NCI-H146 treated with DMSO at 0.1 percent for 48 hours (cell line): ENCODE measurements around the gene RAPGEF5.

ENCODE experiments used
- DNase-seq: peaks from one replicate; lab custom pipeline; 2025; ENCODE audit not compliant: unreplicated experiment; lab: John Stamatoyannopoulos, UW

RAPGEF5 gene

DNA sequence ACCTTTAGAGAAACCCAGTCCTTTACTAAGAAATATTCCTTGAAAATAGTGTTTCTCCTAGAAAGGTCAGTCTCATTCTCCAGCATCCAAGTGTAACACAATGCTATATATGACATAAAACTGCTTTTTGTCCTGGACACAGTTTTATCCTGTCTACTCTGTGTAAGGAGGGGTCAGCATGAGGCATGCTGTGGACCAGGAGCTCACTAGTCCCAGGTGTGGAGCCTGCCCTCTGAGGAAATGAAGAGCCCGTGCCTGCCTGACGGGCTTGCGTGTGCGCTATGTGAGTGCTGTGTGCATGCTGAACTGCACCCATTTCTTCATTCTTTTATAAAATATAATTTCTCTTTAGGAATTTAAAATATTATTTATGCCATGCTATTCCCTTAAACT, 228.4 kb downstream of the RAPGEF5 start:
- DNase-seq = no peak

DNA sequence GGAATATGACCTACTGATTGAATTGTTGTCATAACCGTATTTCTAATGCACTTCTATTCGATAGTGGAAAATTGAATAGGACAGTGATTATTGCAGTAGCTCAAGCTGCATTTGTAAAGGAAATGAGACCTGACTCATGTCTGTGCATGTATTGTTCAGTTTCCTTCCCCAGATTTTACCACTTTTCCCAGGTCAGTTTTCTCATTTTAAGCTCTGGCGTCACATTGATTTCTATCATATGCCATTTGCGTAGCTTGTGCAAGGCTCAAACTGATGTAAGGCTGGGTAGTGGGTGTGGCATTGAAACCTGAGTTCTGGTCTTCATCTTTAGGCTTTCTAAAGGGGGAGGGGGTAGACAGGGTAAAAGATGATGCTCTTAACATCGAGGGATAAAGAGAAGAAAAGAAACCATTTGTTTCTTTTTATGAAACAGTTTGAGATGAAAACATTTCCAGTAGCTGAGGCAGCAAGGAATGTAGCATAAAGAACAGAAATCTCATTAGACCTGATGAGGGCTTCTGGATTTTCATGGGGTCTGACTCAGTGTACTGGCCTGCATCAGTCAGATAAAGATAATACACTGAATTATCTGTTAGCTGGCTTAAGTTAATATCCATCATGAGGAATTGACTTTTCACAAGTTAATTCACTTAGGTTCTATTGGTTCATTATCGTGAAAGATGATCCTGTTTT, 229.0 kb downstream of the RAPGEF5 start:
- no peak for DNase-seq

DNA sequence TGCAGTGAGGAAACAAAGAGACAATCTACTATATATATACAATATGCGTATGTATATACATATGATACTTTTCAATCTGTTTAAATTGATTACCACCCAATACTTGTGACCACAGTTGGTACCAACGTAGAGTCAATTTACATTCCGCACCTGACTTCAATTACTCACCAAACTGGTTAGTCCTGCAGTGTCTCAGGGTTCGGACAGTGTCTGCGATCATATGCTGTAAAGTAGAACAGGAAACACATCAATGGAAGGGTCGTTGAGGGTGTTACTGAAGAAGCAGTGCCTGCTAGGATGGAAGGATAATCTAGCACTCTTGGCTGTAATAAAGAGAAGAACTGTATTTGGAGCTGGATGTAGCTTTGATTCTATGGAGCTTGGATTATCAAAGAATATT, 231.5 kb downstream of the RAPGEF5 start:
- no peak for DNase-seq

- no peak for DNase-seq
These were observed 232.0 kb downstream of the RAPGEF5 start for GRCh38 chr7:22124941-22125340.

- no peak for DNase-seq
These were observed 233.8 kb downstream of the RAPGEF5 start for GRCh38 chr7:22123139-22123538.

DNA sequence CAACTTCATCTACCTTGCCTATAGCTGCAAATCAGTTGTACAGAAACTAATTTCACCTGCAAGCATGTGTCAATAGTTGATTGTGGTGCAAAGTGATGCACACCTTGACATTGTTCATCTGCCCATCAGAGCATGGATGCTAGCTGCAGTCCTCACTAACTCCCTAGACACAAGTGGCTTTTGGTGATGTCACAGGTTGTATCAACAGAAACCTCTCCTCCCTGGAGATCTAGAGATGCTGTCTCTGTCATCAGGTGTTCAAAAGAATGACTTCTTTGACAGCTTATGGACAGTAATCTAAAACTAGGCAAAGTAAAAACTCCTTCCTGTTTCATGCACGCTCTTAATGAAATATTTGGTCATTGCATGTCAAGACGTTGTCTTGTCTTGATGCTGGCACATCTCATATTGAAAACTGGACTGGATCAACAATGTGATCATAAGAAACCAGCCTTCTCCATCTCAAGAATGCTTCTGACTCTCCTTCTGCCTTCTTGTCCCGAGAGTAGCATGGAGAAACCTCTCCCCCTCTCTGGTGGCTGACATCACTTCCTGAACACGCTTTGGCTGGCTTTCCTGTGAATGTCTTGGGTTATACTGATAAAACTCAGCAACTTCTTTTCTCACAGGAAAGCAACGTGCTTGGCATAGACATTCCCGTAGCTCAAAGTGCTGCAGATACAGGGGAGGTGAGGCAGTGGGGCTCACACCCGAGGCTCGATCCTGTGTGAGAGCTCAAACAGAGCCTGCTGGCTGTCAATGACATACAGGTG, 235.1 kb downstream of the RAPGEF5 start:
- no peak for DNase-seq

- DNase-seq = no peak
These were observed 236.4 kb downstream of the RAPGEF5 start for GRCh38 chr7:22120391-22121053.

DNA sequence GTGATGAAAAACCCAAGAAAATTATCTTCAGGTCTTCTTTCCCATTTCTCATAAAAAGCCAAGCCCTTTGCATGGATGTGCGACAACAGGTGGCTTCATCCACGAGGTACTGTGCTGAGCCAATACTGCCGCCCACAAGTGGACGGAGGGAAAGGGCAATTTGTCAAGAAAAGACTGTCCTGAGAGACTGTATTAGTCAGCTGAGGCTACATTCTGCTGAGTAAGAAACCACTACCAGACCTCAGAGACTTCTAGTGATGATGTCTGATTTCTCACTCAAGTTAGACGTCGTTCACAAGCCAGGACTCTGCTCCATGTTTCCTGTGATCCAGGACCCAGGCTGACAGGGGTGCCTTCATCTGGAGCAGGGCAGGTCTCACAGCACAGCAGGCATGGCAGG, 239.7 kb downstream of the RAPGEF5 start:
- DNase-seq = no peak

GRCh38 chr7:22116451-22117030, 240.4 kb downstream of the RAPGEF5 start:
- DNase-seq = no peak

- no peak for DNase-seq
These were observed 241.3 kb downstream of the RAPGEF5 start for GRCh38 chr7:22115689-22116088.

DNA sequence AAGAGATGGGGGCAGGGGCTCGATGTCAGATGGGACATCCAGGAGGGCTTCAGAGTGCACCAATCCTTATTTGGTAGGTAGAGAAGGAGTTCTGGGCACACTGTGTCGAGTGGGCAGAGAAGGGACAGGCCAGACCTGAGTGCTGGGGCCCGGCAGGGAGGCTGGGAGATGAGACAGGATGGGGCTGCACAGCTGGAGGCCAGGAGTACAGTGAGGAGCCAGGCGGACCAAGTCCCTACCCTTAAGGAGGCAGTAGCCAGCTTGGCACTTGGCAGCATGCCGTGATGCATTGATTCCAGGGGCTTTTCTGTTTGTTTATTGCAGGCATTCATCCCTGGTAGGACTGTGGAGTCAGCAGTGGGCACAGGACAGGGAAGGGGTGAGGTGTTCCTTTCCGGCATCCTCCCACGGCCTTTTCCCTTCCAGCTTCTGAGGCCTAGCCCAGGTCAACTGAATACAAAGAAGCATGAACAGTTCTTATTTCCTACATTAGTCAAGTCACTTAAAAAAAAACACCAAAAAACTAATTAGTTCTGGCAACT, 242.4 kb downstream of the RAPGEF5 start:
- DNase-seq = no peak

- no peak for DNase-seq
These were observed 243.9 kb downstream of the RAPGEF5 start for GRCh38 chr7:22113041-22113440.

- no peak for DNase-seq
These were observed 245.3 kb downstream of the RAPGEF5 start for GRCh38 chr7:22111661-22112060.

DNA sequence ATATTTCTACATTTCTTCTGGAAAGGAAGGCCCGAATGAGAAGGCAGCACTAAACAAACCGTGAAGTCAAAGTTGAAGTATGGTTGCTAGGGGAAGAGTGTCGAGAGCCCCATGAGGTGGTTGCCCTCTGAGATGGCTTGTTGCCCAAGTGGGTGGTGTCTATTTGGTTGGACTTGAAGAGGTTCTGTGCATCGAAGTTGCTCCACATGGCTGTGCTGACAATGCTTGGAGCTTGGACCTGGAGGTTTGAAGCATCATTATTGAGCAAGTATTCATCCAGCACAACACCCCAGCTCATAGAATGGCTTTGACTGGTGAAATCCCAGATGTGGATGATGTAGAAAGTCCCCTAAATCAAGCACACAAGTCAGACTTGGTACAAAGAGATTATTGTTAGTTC, 246.1 kb downstream of the RAPGEF5 start:
- DNase-seq = no peak

GRCh38 chr7:22110227-22110839, 246.6 kb downstream of the RAPGEF5 start:
- DNase-seq = peak; percentile 82

GRCh38 chr7:22109761-22110160, 247.2 kb downstream of the RAPGEF5 start:
- no peak for DNase-seq

DNA sequence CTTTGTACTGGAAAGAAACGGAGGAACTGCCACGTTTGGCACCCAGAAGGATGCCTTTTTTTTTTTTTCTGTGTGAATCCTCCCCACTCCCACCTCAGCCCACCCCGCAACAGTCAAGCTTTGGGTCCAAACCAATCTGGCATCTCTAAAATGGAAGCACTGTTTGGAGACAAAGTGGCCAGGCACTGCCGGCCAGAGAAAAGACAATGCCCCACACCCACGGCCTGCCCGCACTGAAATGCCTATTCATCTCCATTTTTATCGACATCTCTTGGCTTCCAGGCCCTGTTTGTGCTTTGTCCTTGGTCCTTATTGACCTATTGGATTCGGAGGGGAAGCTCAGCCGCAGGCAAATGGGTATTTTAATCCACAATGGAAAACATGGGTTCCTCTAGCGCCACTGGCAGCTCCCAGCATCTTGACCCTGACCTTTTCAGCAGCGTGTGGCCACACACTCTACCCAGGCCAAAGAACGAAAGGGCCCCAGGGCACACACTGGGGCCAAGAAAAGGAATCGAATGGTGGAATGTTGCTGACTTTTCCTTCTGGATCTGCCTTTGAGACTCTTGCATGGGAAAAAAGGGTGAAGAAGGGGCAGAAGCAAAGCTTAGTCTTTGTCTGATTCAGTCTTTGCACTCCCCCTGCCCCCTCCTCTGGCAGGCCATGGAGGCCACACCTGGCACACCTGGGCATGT, 248.7 kb downstream of the RAPGEF5 start:
- no peak for DNase-seq

DNA sequence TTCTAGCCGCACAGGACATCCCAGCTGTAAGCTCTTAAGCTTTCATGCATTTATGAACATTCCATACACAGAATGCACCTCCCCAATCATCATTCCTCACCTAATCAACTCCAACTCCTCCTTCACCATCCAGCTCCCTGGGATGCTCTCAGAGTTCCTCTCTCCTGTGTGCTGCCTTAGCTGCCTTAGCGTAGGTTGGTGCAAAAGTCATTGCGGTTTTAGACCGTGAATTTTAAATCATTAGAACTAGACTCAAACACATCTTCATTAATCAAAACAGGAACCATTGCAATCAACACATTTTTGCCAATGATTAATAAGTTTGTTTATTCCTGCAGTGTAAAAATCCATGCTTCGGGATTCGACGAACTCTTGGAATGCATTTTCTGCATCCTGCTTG, 251.4 kb downstream of the RAPGEF5 start:
- no peak for DNase-seq

DNA sequence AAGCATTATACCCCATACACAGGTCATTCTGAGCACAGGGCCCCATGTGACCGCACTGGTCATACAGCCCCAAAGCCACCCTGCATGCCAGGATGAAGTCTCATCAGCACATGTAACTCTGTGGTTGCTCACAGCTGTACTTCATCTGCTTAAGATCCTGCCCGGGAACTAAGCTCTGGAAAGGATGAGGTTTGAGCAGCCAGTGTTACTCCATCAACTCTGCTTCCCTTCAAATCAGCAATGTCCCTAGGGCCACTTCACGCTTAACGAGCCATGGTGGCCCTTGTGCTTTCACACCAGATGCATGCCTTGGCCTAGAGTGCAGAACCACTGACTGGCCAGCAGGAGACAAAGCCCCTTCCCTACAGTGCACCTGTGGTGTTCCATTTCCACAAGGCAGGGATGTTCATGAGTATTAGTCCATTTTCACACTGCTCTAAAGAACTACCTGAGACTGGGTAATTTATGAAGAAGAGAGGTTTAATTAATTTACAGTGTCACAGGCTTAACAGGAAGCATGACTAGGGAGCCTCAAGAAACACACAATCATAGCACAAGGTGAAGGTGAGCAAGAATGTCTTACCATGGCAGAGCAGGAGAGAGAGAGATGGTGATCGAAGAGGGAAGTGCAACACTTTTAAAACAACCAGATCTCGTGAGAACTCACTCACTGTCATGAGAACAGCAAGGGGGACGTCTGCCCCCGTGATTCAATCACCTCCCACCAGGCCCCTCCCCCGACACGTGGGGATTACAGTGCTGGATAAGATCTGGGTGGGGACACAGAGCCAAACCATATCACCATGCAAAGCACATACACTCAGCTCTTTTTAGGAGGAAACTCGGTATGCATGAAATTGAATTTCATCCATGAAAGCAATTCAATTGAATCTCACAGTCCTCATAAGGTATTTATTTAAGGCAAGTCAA, 262.3 kb downstream of the RAPGEF5 start:
- no peak for DNase-seq
